NCI-H1048 (cell line): Measurements from ENCODE around the gene FZD10.

Experiments
- DNase-seq: peaks from one replicate; lab custom pipeline; 2025; lab: John Stamatoyannopoulos, UW

Gene FZD10

DNA sequence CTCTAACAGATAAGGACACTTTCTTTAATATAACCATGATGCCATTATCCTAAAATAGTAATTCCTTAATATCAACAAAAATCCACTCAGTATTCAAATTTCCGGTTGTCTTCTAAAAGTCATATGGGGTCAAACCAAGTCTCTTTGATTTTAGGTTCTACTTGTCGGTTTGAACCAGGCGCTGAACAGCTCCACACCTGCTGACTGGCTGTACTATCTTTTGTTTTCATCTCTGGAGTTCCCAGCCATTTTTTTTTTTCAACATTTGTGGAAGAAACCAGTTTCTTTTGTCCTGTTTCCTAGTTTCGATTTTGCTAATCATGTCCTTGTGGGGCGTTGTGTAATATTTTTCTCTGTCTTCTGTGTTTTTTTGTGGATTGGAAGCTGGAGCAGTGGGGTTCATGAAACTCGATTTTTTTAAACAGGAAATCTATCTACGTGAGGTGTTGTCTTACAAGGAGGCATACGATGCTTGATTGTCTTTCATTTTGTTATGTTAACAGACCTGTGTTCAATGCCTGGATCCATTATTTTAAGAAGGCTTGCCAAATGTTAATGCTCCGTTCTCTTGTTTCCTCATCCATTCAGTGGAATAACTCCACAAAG, 50.2 kb downstream of the FZD10 start:
- no peak for DNase-seq

DNA sequence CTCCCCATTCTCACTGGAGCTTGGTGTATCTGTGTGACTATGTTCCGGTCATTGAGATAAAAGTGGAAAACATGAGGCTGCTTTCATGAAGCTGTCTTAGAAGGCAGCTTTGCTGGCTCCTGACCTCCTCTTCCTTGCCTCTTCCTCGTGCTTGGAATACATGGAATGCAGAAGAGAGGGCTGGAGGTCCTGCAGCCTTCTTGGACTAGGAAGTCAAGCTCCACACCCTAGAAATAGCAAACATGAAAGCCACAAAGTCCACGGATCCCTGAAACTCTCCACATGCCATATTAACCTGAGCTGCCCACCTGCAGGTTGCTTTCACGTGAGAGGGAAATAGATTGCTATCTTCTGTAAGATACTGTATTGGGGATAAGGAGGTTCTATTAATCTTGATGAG, 51.0 kb downstream of the FZD10 start:
- DNase-seq, result no peak

GRCh38 chr12:130214686-130215395, 52.6 kb downstream of the FZD10 start:
- no peak for DNase-seq
